CD4-positive, alpha-beta T cell treated with Interleukin-15 for 1 hour (primary cell): ENCODE results near the gene CS.
"Not testable (repeated sequence)": the region's sequence is repeated elsewhere in the genome, so short reads cannot be mapped to it uniquely, and the experiment has no call there.

Experiments
- DNase-seq: peaks from one replicate; pipeline ENCODE4 v3.0.0-alpha.2; 2020

Gene CS

GRCh38 chr12:56299853-56300643, at the start of gene CS:
Gene CS, minus strand, starts transcription at chr12:56300330. Its CDS starts 129 bp downstream, at chr12:56300201.
- peak; percentile 99 for DNase-seq

DNA sequence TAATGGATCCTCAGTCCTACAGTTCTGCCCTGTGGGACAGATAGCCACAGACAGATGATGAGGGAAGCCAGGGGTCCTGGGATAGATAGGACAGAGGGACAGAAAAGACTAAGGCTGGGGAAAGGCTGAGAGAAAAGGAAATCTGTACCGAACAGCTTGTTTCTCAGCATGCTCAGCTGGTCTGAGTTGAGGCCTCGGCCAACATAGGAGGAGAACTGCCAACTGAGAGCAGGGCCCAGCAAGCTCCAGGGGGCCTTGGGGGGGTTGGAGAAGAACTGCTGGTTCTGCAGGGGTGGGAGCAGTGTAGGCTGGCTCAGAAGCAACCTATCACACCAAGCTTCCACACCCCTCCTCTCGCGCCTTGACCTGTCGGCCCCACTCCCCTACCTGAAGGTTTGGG, 48.6 kb upstream of the CS start:
- DNase-seq = no peak

DNA sequence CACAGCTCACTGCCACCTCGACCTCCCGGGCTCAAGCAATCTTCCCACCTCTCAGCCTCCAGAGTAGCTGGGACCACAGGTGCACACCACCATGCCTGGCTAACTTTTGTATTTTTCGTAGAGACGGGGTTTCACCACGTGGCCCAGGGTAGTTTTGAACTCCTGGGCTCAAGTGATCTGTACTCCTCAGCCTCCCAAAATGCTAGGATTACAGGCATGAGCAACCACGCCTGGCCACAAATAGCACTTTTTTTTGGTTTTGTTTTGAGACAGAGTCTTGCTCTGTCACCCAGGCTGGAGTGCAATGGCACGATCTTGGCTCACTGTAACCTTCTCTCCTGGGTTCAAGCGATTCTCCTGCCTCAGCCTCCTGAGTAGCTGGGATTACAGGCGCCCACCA, 47.1 kb upstream of the CS start:
- not testable (repeated sequence) for DNase-seq

GRCh38 chr12:56346675-56347074, 46.5 kb upstream of the CS start:
- DNase-seq = no peak

DNA sequence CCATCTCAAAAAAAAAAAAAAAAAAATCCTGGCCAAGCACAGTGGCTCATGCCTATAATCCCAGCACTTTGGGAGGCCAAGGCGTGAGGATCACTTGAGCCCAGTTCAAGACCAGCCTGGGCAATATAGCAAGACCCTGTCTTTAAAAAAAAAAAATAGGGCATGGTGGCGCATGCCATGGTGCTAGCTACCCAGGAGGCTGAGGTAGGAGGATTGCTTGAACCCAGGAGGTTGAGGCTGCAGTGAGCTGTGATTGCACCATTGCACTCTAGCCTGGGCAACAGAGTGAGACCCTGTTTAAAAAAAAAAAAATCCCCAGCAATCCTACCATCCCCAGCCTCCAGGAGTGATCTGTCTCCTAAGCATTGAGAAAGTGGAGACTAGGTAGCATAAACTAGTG, 42.2 kb upstream of the CS start:
- not testable (repeated sequence) for DNase-seq

DNA sequence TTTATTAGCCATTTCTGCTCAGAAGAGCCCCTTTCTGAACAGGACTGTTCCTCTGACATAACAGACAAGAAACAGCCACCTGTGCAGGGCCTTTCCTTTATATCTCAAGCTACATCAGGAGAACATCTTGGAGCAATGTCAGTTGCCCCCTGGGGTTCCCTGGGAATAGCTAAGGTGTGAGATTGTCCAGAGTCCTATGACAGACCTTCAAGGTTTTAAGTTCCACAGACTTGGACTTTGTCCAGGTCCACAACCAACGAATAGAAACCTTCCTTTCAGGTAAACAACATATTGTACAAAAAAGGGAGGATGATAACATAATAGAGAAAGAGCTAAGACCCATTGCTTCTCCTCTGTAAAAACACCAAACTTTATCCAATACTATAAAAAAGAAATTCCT, 41.5 kb upstream of the CS start:
- DNase-seq = no peak

GRCh38 chr12:56339158-56339422, 39.0 kb upstream of the CS start:
- DNase-seq = no peak

DNA sequence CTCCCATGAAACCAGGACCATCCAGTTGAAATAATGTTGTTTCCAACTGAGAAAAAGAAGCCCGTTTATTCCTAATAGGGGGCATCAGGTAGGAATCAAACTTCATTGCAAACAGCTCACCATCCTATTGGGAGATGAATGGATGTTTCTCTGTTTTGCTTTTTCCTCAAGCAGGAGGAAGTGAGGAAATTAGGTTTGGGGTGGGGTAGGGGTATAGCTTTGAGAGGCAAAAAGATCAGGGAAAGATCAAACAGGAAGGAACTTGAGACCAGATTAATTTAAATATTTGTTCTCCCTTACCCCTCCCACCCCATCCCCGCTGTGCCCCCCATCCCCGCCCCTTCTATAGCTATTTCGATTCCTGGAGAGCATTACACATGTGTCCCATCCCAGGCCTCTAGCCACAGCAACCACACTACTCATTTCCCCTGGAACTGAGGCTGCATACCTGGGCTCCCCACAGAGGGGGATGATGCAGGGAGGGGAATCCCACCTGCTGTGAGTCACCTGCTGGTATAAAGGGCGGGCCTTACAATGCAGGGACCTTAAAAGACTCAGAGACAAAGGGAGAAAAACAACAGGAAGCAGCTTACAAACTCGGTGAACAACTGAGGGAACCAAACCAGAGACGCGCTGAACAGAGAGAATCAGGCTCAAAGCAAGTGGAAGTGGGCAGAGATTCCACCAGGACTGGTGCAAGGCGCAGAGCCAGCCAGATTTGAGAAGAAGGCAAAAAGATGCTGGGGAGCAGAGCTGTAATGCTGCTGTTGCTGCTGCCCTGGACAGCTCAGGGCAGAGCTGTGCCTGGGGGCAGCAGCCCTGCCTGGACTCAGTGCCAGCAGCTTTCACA, 38.4 kb upstream of the CS start, which contains the start of gene IL23A:
Gene IL23A (plus strand): TSS at position 577 of the 850 bp plus-strand sequence. CDS start 161 bp downstream, at position 738.
- peak; percentile 91 for DNase-seq

DNA sequence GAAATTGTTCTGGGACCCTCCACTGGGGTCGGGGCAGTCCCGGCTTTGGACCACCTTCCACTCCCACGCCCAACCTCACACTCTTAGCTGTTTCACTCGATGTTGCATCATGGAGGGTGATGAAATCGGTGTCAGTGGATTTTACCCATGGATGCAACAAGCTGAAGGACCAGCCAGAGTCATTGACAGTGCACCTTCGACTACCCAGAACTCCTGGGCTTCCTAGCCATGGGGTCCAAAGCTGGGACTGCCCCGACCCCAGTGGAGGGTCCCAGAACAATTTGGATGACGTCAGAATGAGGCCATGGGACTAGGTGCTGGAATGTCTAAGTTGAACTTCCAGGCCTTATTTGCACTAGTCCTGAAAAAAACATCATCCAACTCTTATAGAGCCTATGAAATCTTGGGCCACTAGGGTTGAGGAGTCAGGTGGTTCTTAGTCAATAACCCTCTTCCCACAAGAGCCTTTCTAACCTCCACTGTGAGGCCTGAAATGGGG, 37.7 kb upstream of the CS start:
- peak; percentile 27 for DNase-seq

DNA sequence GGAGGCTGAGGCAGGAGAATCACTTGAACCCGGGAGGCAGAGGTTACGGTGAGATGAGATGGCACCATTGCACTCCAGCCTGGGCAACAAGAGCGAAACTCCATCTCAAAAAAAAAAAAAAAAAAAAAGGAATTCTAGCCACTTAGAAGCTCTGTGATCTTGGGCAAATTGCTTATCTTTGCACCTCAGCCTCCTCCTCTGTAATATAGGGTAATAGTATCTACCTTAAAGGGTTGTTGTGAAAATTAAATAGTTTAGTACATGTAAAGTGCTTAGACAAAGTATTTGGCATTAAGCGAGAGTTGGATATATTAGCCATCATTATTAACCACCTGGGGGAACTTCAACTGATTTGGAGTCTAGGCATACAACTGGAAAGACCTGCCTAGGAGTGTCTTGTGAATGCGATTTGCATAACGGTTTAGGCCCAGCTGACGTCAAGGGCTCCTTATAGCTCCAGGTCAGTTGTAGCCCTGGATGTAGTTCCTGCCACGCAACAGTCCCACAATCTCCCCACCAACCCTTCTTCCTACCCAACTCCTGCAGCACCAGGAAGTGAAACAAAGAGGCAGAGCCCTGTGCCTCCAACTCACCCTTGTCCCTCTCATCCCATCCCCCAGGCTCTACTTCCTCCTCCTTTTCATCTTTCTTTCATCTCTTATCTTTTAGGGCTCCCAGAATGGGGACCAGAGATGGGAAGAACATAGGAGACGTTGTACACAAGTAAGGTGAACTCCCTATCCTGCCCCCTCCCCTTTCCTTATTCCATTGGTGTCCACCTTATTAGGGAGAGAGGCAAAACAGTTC, 36.4 kb upstream of the CS start:
- peak; percentile 67 for DNase-seq

- DNase-seq = not testable (repeated sequence)
These were observed 35.4 kb upstream of the CS start for GRCh38 chr12:56335527-56335926.

DNA sequence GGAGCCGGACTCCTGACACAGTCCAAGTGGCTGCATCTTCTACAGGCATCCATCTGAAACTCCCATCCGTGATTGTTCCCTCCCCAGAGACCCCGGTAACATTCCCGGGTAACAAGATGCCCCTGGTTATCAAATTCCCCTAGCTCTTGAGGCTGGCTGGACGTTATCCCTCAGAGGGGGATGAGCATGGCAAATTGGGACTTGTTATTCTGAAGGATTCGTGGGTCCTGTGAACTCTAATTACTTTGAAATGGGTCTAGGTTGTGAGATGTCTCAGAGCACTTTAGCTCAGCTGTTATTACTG, 34.3 kb upstream of the CS start:
- no peak for DNase-seq

GRCh38 chr12:56333679-56334489, 33.8 kb upstream of the CS start, which contains the start of gene PAN2:
Gene PAN2, minus strand, starts transcription at chr12:56334000. Its CDS starts 906 bp downstream, at chr12:56333094.
- DNase-seq = peak; percentile 97

DNA sequence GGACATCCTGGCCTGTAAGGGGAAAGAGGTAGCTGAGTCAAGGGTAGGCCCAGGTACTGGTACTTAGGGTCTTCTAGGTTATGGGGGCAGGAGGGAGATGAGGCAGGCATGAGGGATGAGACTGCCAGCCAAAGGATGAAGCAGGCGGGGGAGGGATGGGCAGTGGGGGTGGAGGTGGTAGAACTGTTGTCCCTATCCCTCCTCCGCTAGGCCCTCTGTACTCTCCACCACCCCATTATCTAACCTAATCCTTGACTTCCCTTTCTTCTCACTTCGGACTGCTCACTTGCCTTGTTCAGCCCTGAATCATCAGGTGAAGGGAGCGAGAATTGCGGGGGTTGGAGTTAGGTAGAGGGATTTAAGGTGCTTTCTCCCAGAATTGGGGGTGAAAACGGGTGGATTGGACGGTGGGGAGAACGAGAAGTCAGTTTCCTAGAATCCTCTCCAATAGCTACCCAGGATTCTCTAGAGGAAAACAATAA, 33.1 kb upstream of the CS start:
- no peak for DNase-seq

GRCh38 chr12:56332512-56333196, 32.5 kb upstream of the CS start:
- no peak for DNase-seq

DNA sequence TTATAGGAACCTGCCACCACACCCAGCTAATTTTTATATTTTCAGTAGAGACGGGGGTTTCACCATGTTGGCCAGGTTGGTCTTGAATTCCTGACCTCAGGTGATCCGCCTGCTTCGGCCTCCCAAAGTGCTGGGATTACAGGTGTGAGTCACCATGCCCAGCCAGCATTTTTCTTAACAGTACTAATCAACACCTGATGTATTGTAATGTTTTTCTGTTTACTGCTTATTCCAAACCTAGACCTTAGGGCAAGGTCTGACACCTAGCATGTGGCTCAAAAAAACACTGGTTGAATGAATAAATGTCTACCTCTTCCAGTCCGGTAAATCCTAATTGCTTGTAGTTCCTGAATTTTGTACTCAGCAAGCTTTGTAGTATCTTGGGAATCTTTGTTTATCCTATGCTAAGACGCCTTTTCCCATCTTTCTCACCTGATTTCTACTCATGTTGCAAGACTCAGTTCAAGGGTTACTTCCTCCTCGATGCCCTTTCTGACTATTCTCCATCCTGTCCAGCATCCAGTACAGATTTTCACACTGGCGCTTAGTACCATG, 30.9 kb upstream of the CS start:
- DNase-seq = no peak

DNA sequence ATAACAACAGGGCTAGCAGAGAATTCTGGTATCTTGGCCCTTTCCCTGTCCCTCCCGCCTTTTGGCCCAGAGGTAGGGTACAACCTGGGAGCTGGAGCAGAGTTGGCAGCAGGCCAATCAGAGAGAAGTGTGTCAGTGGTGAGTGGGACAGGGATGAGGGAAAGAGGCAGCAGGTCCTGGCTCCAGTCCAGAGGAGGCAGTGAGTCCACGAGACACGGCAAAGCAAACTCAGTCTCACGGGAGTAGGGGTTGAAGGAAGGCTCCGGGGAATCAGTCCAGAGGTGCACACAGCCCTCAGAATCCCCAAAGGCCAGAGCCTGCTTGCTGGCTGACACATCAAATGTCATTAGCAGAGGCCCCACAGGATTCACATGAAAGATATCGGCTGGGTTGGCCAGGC, 26.4 kb upstream of the CS start:
- DNase-seq = no peak

GRCh38 chr12:56326126-56326525, 26.0 kb upstream of the CS start:
- no peak for DNase-seq

- no peak for DNase-seq
These were observed 24.1 kb upstream of the CS start for GRCh38 chr12:56324206-56324605.

GRCh38 chr12:56321610-56322009, 21.5 kb upstream of the CS start:
- not testable (repeated sequence) for DNase-seq

GRCh38 chr12:56321027-56321426, 20.9 kb upstream of the CS start:
- peak; percentile 57 for DNase-seq
